HCT116 (cell line): ENCODE measurements around the gene B3GNT4.

ENCODE experiments used
- CEBPB ChIP-seq: IDR thresholded peaks from 2 replicates; pipeline ENCODE4 v1.6.1; 2012; ENCODE audit warnings: low read depth
- POLR2AphosphoS5 ChIP-seq: IDR thresholded peaks from 2 replicates; pipeline ENCODE4 v1.6.1; 2011; ENCODE audit warnings: mild to moderate bottlenecking, low read depth, low read length, moderate library complexity
- ZFX ChIP-seq: fragments of 450-650 bp; IDR thresholded peaks from 2 replicates; pipeline ENCODE4 v1.6.1; 2017
- TF ChIP-seq, protein P1 (sequence below), 3 experiments: fragments of 200-600 bp in 1 of 3; sonication (generic) in 1 of 3; IDR thresholded peaks in 2 of 3; conservative IDR thresholded peaks in 1 of 3; 2 replicates each; pipeline ENCODE4 v1.5.1; 2012 to 2017; ENCODE audit warnings: low read depth in 2 of 3, low read length in 2 of 3, antibody characterized with exemption in 1 of 3, borderline replicate concordance in 1 of 3, control low read depth in 1 of 3, mild to moderate bottlenecking in 1 of 3, mixed read lengths in 1 of 3, mixed run types in 1 of 3, moderate library complexity in 1 of 3; ENCODE audit not compliant: insufficient read depth in 1 of 3

DNA sequence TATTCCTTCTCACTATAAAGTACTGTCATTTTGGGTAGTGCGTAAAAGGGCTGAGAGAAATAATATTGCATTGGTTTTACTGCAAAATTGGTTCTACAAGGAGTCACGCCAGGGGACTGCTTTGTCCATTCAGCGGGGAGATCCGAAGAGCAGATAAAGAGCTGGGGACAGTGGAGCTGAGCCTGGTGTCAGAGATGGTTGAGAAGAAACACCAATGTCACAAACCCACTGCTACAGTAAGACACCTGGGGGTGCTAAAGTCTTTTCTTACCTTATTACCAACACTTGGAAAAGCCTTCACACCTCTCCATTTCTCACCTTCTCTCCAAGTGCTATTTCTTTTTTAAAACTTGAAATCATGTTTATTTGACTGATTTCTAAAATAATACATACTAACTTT, 43.6 kb upstream of the B3GNT4 start:
- TF ChIP-seq, protein P1, sequence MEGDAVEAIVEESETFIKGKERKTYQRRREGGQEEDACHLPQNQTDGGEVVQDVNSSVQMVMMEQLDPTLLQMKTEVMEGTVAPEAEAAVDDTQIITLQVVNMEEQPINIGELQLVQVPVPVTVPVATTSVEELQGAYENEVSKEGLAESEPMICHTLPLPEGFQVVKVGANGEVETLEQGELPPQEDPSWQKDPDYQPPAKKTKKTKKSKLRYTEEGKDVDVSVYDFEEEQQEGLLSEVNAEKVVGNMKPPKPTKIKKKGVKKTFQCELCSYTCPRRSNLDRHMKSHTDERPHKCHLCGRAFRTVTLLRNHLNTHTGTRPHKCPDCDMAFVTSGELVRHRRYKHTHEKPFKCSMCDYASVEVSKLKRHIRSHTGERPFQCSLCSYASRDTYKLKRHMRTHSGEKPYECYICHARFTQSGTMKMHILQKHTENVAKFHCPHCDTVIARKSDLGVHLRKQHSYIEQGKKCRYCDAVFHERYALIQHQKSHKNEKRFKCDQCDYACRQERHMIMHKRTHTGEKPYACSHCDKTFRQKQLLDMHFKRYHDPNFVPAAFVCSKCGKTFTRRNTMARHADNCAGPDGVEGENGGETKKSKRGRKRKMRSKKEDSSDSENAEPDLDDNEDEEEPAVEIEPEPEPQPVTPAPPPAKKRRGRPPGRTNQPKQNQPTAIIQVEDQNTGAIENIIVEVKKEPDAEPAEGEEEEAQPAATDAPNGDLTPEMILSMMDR (IDR thresholded peaks at IDR 0.05 in 2 of 3, conservative IDR thresholded peaks at IDR 0.05 in 1 of 3; ENCODE audit: borderline replicate concordance in 1 of 3, insufficient read depth in 1 of 3, low read depth in 2 of 3, low read length in 2 of 3), result peak; percentile 5 to 22 (median 17); a peak in 4 of 6 replicates
- no peak for TF ChIP-seq CEBPB
- TF ChIP-seq POLR2AphosphoS5, result no peak
- no peak for TF ChIP-seq ZFX
